ENCODE data around the gene C8B. TPM values are rescaled to one million over a fixed set of nuclear protein-coding genes. Genes with fewer than 3 reads are reported as not detected.
A peak's percentile ranks its signal among the peaks of the same experiment; 100 is the strongest.

Gene C8B
- total RNA-seq (2014; rRNA removed; shearing (Covaris generic)): not detected in 2 replicates

- H3K36me3 ChIP-seq: no peaks in the 10 kb centered on the region
- DNase-seq: no peak
- H3K27ac ChIP-seq: no peak within 1 kb of the TSS
- no peaks in the 10 kb centered on the region for H3K27me3 ChIP-seq
- H3K4me1 ChIP-seq: no peaks in the 10 kb centered on the region
- no peaks in the 10 kb centered on the region for H3K9me3 ChIP-seq (replicated peaks)
- H3K4me3 ChIP-seq: no peak within 1 kb of the TSS
Measured at GRCh38 chr1:56965916-56966697, at the start of gene C8B. Gene C8B, minus strand, starts transcription at chr1:56966015. Its CDS starts 67 bp downstream, at chr1:56965948.

GRCh38 chr1:57015071-57015470 lies 49.3 kb upstream of the C8B start:
- Histone ChIP-seq H3K36me3 (no peaks in the 10 kb centered on the region), H3K4me1 (no peaks in the 10 kb centered on the region), H3K4me3 (no peak overlapping the region), H3K27me3 (no peaks in the 10 kb centered on the region), H3K9me3 (replicated peaks) (no peaks in the 10 kb centered on the region), H3K27ac (no peak overlapping the region)
- DNase-seq: no peak

- no peak overlapping the region for H3K4me3 ChIP-seq
- no peaks in the 10 kb centered on the region for H3K9me3 ChIP-seq (replicated peaks)
- no peak overlapping the region for H3K27ac ChIP-seq
- H3K27me3 ChIP-seq: no peaks in the 10 kb centered on the region
- no peak for DNase-seq
- H3K36me3 ChIP-seq: no peaks in the 10 kb centered on the region
- no peaks in the 10 kb centered on the region for H3K4me1 ChIP-seq
Measured at GRCh38 chr1:57013522-57013921, 47.7 kb upstream of the C8B start.

GRCh38 chr1:57012315-57012714 lies 46.5 kb upstream of the C8B start:
- H3K4me3 ChIP-seq: no peak overlapping the region
- H3K36me3 ChIP-seq: no peaks in the 10 kb centered on the region
- no peaks in the 10 kb centered on the region; the same call in 1 of the 2 replicates for H3K27me3 ChIP-seq
- no peak overlapping the region for H3K27ac ChIP-seq
- no peaks in the 10 kb centered on the region for H3K4me1 ChIP-seq
- DNase-seq: no peak
- H3K9me3 ChIP-seq (replicated peaks): no peaks in the 10 kb centered on the region

GRCh38 chr1:57010511-57010910 lies 44.7 kb upstream of the C8B start:
- no peaks in the 10 kb centered on the region for H3K36me3 ChIP-seq
- H3K4me1 ChIP-seq: no peaks in the 10 kb centered on the region
- no peaks in the 10 kb centered on the region; the same call in 1 of the 2 replicates for H3K27me3 ChIP-seq
- no peak overlapping the region for H3K27ac ChIP-seq
- DNase-seq: no peak
- H3K9me3 ChIP-seq (replicated peaks): no peaks in the 10 kb centered on the region
- H3K4me3 ChIP-seq: no peak overlapping the region

GRCh38 chr1:57007948-57008347 lies 42.1 kb upstream of the C8B start:
- no peak overlapping the region for H3K27ac ChIP-seq
- no peaks in the 10 kb centered on the region; the same call in 1 of the 2 replicates for H3K27me3 ChIP-seq
- H3K4me3 ChIP-seq: no peak overlapping the region
- H3K4me1 ChIP-seq: no peaks in the 10 kb centered on the region
- no peaks in the 10 kb centered on the region for H3K9me3 ChIP-seq (replicated peaks)
- H3K36me3 ChIP-seq: no peaks in the 10 kb centered on the region
- DNase-seq: no peak

GRCh38 chr1:57007472-57007871 lies 41.7 kb upstream of the C8B start:
- no peak for DNase-seq
- H3K4me3 ChIP-seq: no peak overlapping the region

GRCh38 chr1:57003398-57004139 lies 37.8 kb upstream of the C8B start:
- no peak overlapping the region for H3K4me3 ChIP-seq
- H3K4me1 ChIP-seq: no peaks in the 10 kb centered on the region
- H3K27ac ChIP-seq: no peak overlapping the region
- no peaks in the 10 kb centered on the region for H3K9me3 ChIP-seq (replicated peaks)
- no peaks in the 10 kb centered on the region for H3K36me3 ChIP-seq
- H3K27me3 ChIP-seq: no peaks in the 10 kb centered on the region; the same call in 1 of the 2 replicates
- no peak for DNase-seq

More at GRCh38 chr1:57007472-57007871, 41.7 kb upstream of the C8B start:
- H3K4me1 ChIP-seq: no peaks in the 10 kb centered on the region
- H3K36me3 ChIP-seq: no peaks in the 10 kb centered on the region
- no peak overlapping the region for H3K27ac ChIP-seq
- no peaks in the 10 kb centered on the region for H3K9me3 ChIP-seq (replicated peaks)
- H3K27me3 ChIP-seq: no peaks in the 10 kb centered on the region; the same call in 1 of the 2 replicates

- H3K4me3 ChIP-seq: no peak overlapping the region
- peaks cover 15% of the 10 kb centered on the region for H3K27me3 ChIP-seq
- no peak for DNase-seq
- no peaks in the 10 kb centered on the region for H3K36me3 ChIP-seq
- H3K4me1 ChIP-seq: no peaks in the 10 kb centered on the region
- no peak overlapping the region for H3K27ac ChIP-seq
- no peaks in the 10 kb centered on the region for H3K9me3 ChIP-seq (replicated peaks)
Measured at GRCh38 chr1:56995414-56996100, 29.7 kb upstream of the C8B start.

- Histone ChIP-seq H3K27ac (no peak overlapping the region), H3K36me3 (no peaks in the 10 kb centered on the region), H3K4me1 (no peaks in the 10 kb centered on the region), H3K27me3 (peaks cover 17% of the 10 kb centered on the region), H3K4me3 (no peak overlapping the region), H3K9me3 (replicated peaks) (no peaks in the 10 kb centered on the region)
- DNase-seq: peak in 1 of 2 experiments; percentile 2
Measured at GRCh38 chr1:56993475-56993874, 27.7 kb upstream of the C8B start.

- H3K27ac ChIP-seq: no peak overlapping the region
- H3K27me3 ChIP-seq: peaks cover 17% of the 10 kb centered on the region
- H3K4me1 ChIP-seq: no peaks in the 10 kb centered on the region
- H3K4me3 ChIP-seq: no peak overlapping the region
- DNase-seq: no peak
- no peaks in the 10 kb centered on the region for H3K9me3 ChIP-seq (replicated peaks)
- no peaks in the 10 kb centered on the region for H3K36me3 ChIP-seq
Measured at GRCh38 chr1:56992318-56993125, 26.7 kb upstream of the C8B start.

GRCh38 chr1:56991576-56991975 lies 25.8 kb upstream of the C8B start:
- Histone ChIP-seq H3K36me3 (no peaks in the 10 kb centered on the region), H3K9me3 (replicated peaks) (no peaks in the 10 kb centered on the region), H3K27me3 (peaks cover 17% of the 10 kb centered on the region), H3K4me3 (no peak overlapping the region), H3K27ac (no peak overlapping the region), H3K4me1 (no peaks in the 10 kb centered on the region)
- no peak for DNase-seq

- DNase-seq: no peak
- peaks cover 15% of the 10 kb centered on the region for H3K27me3 ChIP-seq
- no peaks in the 10 kb centered on the region for H3K36me3 ChIP-seq
- H3K4me1 ChIP-seq: no peaks in the 10 kb centered on the region
- H3K9me3 ChIP-seq (replicated peaks): no peaks in the 10 kb centered on the region
- no peak overlapping the region for H3K27ac ChIP-seq
- no peak overlapping the region for H3K4me3 ChIP-seq
Measured at GRCh38 chr1:56986397-56986796, 20.6 kb upstream of the C8B start.

GRCh38 chr1:56985857-56986256 lies 20.0 kb upstream of the C8B start:
- Histone ChIP-seq H3K36me3 (no peaks in the 10 kb centered on the region), H3K4me3 (no peak overlapping the region), H3K4me1 (no peaks in the 10 kb centered on the region), H3K27me3 (peaks cover 10% of the 10 kb centered on the region), H3K9me3 (replicated peaks) (no peaks in the 10 kb centered on the region), H3K27ac (no peak overlapping the region)
- no peak for DNase-seq

All from SJCRH30 (cell line).